ENCODE data around the gene TIGD1.

Gene TIGD1

GRCh38 chr2:232592772-232593395, 42.5 kb upstream of the TIGD1 start:
- TF ChIP-seq MYC (IDR thresholded peaks at IDR 0.05; ENCODE audit: low read depth, low read length) (no peak), MAX (IDR thresholded peaks at IDR 0.05; ENCODE audit: low read depth, low read length) (no peak), CTCF (IDR thresholded peaks at IDR 0.05; ENCODE audit: low read depth, low read length) (no peak), POLR2A (IDR thresholded peaks at IDR 0.05; ENCODE audit: extremely low read depth, insufficient read length) (no peak)
- no peak for DNase-seq (ENCODE audit: low read depth)
- no peak overlapping the region for H3K4me3 ChIP-seq (ENCODE audit: low read depth, low read length)

GRCh38 chr2:232588680-232589585, 38.6 kb upstream of the TIGD1 start:
- TF ChIP-seq POLR2A (IDR thresholded peaks at IDR 0.05; ENCODE audit: extremely low read depth, insufficient read length) (no peak), MYC (IDR thresholded peaks at IDR 0.05; ENCODE audit: low read depth, low read length) (no peak), CTCF (IDR thresholded peaks at IDR 0.05; ENCODE audit: low read depth, low read length) (no peak), MAX (IDR thresholded peaks at IDR 0.05; ENCODE audit: low read depth, low read length) (no peak)
- H3K4me3 ChIP-seq (ENCODE audit: low read depth, low read length), result no peak overlapping the region
- no peak for DNase-seq (ENCODE audit: low read depth)

DNA sequence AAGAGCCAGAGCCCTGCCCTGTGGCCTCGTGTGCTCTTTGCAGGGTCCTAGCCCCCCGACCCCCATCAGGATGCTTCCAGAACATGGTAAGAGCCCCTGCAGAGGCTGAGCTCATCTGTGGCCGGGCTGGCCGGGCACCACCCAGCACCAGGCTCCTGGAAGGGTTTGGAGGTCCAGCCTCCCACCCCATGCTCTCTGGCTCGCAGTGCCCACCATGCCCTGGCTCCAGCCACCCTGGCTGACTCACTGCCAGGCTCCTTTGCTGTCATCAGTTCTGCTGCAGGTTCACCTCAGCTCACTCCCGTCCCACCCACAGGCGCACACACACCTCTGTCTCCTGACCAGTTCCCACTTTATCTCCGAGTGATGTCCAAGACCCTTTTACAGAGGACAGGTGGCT, 37.7 kb upstream of the TIGD1 start:
- TF ChIP-seq MAX (IDR thresholded peaks at IDR 0.05; ENCODE audit: low read depth, low read length) (no peak), CTCF (IDR thresholded peaks at IDR 0.05; ENCODE audit: low read depth, low read length) (no peak)
- H3K4me3 ChIP-seq (ENCODE audit: low read depth, low read length), result no peak overlapping the region
- no peak for DNase-seq (ENCODE audit: low read depth)

DNA sequence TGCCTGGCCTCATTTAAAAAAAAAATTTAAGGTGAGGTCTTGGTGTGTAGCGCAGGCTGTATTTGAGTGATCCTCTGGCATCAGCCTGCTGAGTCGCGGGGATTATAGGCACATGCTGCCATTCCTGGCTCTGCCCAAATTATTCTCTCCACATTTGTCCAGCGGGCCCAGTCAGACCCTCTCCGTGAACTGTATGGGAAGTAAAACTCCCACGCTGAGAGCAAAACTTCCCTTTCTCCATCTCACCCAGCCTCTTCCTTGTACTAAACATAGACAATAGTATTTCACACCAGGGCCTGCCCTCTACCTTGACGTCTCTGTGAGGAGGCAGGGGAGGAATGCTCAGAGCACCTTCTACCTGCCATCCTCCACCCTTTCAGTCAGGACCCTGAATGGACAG, 37.2 kb upstream of the TIGD1 start:
- no peak for DNase-seq (ENCODE audit: low read depth)
- no peak overlapping the region for H3K4me3 ChIP-seq (ENCODE audit: low read depth, low read length)
- TF ChIP-seq MYC (IDR thresholded peaks at IDR 0.05; ENCODE audit: low read depth, low read length) (no peak), POLR2A (IDR thresholded peaks at IDR 0.05; ENCODE audit: extremely low read depth, insufficient read length) (no peak), CTCF (IDR thresholded peaks at IDR 0.05; ENCODE audit: low read depth, low read length) (no peak), MAX (IDR thresholded peaks at IDR 0.05; ENCODE audit: low read depth, low read length) (no peak)

GRCh38 chr2:232586943-232587505, 36.7 kb upstream of the TIGD1 start:
- no peak for DNase-seq (ENCODE audit: low read depth)
- no peak for TF ChIP-seq CTCF (IDR thresholded peaks at IDR 0.05; ENCODE audit: low read depth, low read length)
- TF ChIP-seq MAX (IDR thresholded peaks at IDR 0.05; ENCODE audit: low read depth, low read length), result no peak
- TF ChIP-seq POLR2A (IDR thresholded peaks at IDR 0.05; ENCODE audit: extremely low read depth, insufficient read length), result no peak
- TF ChIP-seq MYC (IDR thresholded peaks at IDR 0.05; ENCODE audit: low read depth, low read length), result no peak
- H3K4me3 ChIP-seq (ENCODE audit: low read depth, low read length), result no peak overlapping the region
